HEK293 (cell line): ENCODE results near the gene CCDC85A.

Experiments
- CTCF ChIA-PET: fragments of 350-600 bp; formaldehyde crosslinking; extraction: SDS; loops from one replicate; lab custom pipeline; 2021; ENCODE audit warnings: antibody characterized with exemption; lab: Yijun Ruan, JAX
- POLR2A ChIA-PET: fragments of 300-600 bp; formaldehyde crosslinking; extraction: SDS; loops from one replicate; lab custom pipeline; 2020; ENCODE audit warnings: antibody characterized with exemption, inconsistent platforms; lab: Yijun Ruan, JAX
- H3K27ac ChIP-seq: fragments of 200-500 bp; sonication (Bioruptor generic); 2 replicates; pipeline ENCODE4 v1.5.1; 2014; ENCODE audit warnings: low read depth, low read length, control low read depth, inconsistent platforms; ENCODE audit errors: extremely low read depth
- H3K36me3 ChIP-seq, 2 experiments: fragments of 200-500 bp in 1 of 2; sonication (Bioruptor generic) in 1 of 2; 1 replicate in 1 of 2; 2 replicates in 1 of 2; pipeline ENCODE4 v1.5.1; 2014 to 2017; ENCODE audit warnings: inconsistent platforms in 2 of 2, low read length in 2 of 2; ENCODE audit not compliant: control insufficient read depth in 2 of 2, insufficient read depth in 1 of 2
- H3K4me1 ChIP-seq: fragments of 200-500 bp; sonication (Bioruptor generic); 2 replicates; pipeline ENCODE4 v1.5.1; 2014; ENCODE audit warnings: mild to moderate bottlenecking, low read length, inconsistent platforms; ENCODE audit not compliant: control insufficient read depth, insufficient read depth
- H3K4me3 ChIP-seq: 2 replicates; pipeline ENCODE4 v1.5.1; 2011; ENCODE audit warnings: low read depth, mild to moderate bottlenecking, control low read depth, low read length, moderate library complexity
- H3K9me3 ChIP-seq: fragments of 200-500 bp; sonication (Bioruptor generic); 2 replicates; pipeline ENCODE4 v1.5.1; 2014; ENCODE audit warnings: low read depth, low read length, inconsistent platforms; ENCODE audit not compliant: control insufficient read depth, insufficient read depth
- KLF16 ChIP-seq: fragments of 450-650 bp; formaldehyde crosslinking; IDR thresholded peaks from 2 replicates; pipeline ENCODE4 v1.5.1; 2017; ENCODE audit warnings: missing biosample characterization, missing genetic modification characterization
- KLF8 ChIP-seq: fragments of 450-650 bp; formaldehyde crosslinking; IDR thresholded peaks from 2 replicates; pipeline ENCODE4 v1.5.1; 2016; ENCODE audit warnings: missing biosample characterization, missing genetic modification characterization
- OSR2 ChIP-seq: fragments of 450-650 bp; formaldehyde crosslinking; IDR thresholded peaks from 2 replicates; pipeline ENCODE4 v1.5.1; 2016; ENCODE audit warnings: missing biosample characterization, missing genetic modification characterization
- PRDM1 ChIP-seq: fragments of 450-650 bp; formaldehyde crosslinking; IDR thresholded peaks from 2 replicates; pipeline ENCODE4; 2016; ENCODE audit warnings: missing biosample characterization, missing genetic modification characterization
- WT1 ChIP-seq: fragments of 450-650 bp; formaldehyde crosslinking; IDR thresholded peaks from 2 replicates; pipeline ENCODE4 v1.5.1; 2016; ENCODE audit warnings: missing biosample characterization, missing genetic modification characterization
- ZBTB21 ChIP-seq: fragments of 450-650 bp; formaldehyde crosslinking; IDR thresholded peaks from 2 replicates; pipeline ENCODE4 v1.5.1; 2017; ENCODE audit warnings: missing biosample characterization, missing genetic modification characterization
- ZEB2 ChIP-seq: fragments of 450-650 bp; formaldehyde crosslinking; IDR thresholded peaks from 2 replicates; pipeline ENCODE4 v1.5.1; 2016; ENCODE audit warnings: missing biosample characterization, missing genetic modification characterization
- ZFHX2 ChIP-seq: fragments of 450-650 bp; formaldehyde crosslinking; conservative IDR thresholded peaks from 2 replicates; pipeline ENCODE4 v1.5.1; 2016; ENCODE audit warnings: missing biosample characterization, missing genetic modification characterization
- ZFP69B ChIP-seq: fragments of 450-650 bp; formaldehyde crosslinking; IDR thresholded peaks from 2 replicates; pipeline ENCODE4 v1.5.1; 2016; ENCODE audit warnings: missing biosample characterization, missing genetic modification characterization
- ZNF121 ChIP-seq: fragments of 450-650 bp; formaldehyde crosslinking; IDR thresholded peaks from 2 replicates; pipeline ENCODE4 v1.5.1; 2016; ENCODE audit warnings: missing biosample characterization, missing genetic modification characterization
- ZNF132 ChIP-seq: fragments of 450-650 bp; formaldehyde crosslinking; IDR thresholded peaks from 2 replicates; pipeline ENCODE4 v1.5.1; 2017; ENCODE audit warnings: missing biosample characterization, missing genetic modification characterization, borderline replicate concordance
- ZNF140 ChIP-seq: fragments of 450-650 bp; formaldehyde crosslinking; IDR thresholded peaks from 2 replicates; pipeline ENCODE4 v1.5.1; 2016; ENCODE audit warnings: missing biosample characterization, missing genetic modification characterization
- ZNF175 ChIP-seq: fragments of 450-650 bp; formaldehyde crosslinking; IDR thresholded peaks from 2 replicates; pipeline ENCODE4 v1.5.1; 2016; ENCODE audit warnings: missing biosample characterization, missing genetic modification characterization
- ZNF311 ChIP-seq: fragments of 450-650 bp; formaldehyde crosslinking; IDR thresholded peaks from 2 replicates; pipeline ENCODE4 v1.5.1; 2017; ENCODE audit warnings: missing biosample characterization, missing genetic modification characterization, borderline replicate concordance
- ZNF324 ChIP-seq: fragments of 450-650 bp; formaldehyde crosslinking; IDR thresholded peaks from 2 replicates; pipeline ENCODE4 v1.5.1; 2016; ENCODE audit warnings: missing biosample characterization, missing genetic modification characterization
- ZNF335 ChIP-seq: fragments of 450-650 bp; formaldehyde crosslinking; conservative IDR thresholded peaks from 2 replicates; pipeline ENCODE4 v1.5.1; 2016; ENCODE audit warnings: missing biosample characterization, missing genetic modification characterization
- ZNF366 ChIP-seq: fragments of 450-650 bp; formaldehyde crosslinking; conservative IDR thresholded peaks from 2 replicates; pipeline ENCODE4 v1.5.1; 2016; ENCODE audit warnings: missing biosample characterization, missing genetic modification characterization
- ZNF558 ChIP-seq: fragments of 450-650 bp; formaldehyde crosslinking; IDR thresholded peaks from 2 replicates; pipeline ENCODE4 v1.5.1; 2016; ENCODE audit warnings: missing biosample characterization, missing genetic modification characterization
- ZNF600 ChIP-seq: fragments of 450-650 bp; formaldehyde crosslinking; IDR thresholded peaks from 2 replicates; pipeline ENCODE4 v1.5.1; 2016; ENCODE audit warnings: missing biosample characterization, missing genetic modification characterization
- ZNF623 ChIP-seq: fragments of 450-650 bp; formaldehyde crosslinking; IDR thresholded peaks from 2 replicates; pipeline ENCODE4 v1.5.1; 2016; ENCODE audit warnings: missing biosample characterization, missing genetic modification characterization
- ZNF658 ChIP-seq: fragments of 450-650 bp; formaldehyde crosslinking; IDR thresholded peaks from 2 replicates; pipeline ENCODE4; 2016; ENCODE audit warnings: missing biosample characterization, missing genetic modification characterization
- ZNF664 ChIP-seq: fragments of 450-650 bp; formaldehyde crosslinking; IDR thresholded peaks from 2 replicates; pipeline ENCODE4 v1.5.1; 2016; ENCODE audit warnings: missing biosample characterization, missing genetic modification characterization
- ZNF747 ChIP-seq: fragments of 450-650 bp; formaldehyde crosslinking; IDR thresholded peaks from 2 replicates; pipeline ENCODE4 v1.5.1; 2016; ENCODE audit warnings: missing biosample characterization, missing genetic modification characterization
- ZNF768 ChIP-seq: fragments of 450-650 bp; formaldehyde crosslinking; IDR thresholded peaks from 2 replicates; pipeline ENCODE4 v1.5.1; 2018; ENCODE audit warnings: missing biosample characterization, mild to moderate bottlenecking, missing genetic modification characterization
- ZNF777 ChIP-seq: fragments of 450-650 bp; formaldehyde crosslinking; IDR thresholded peaks from 2 replicates; pipeline ENCODE4 v1.5.1; 2017; ENCODE audit warnings: missing biosample characterization, missing genetic modification characterization, borderline replicate concordance
- ZNF785 ChIP-seq: fragments of 450-650 bp; formaldehyde crosslinking; IDR thresholded peaks from 2 replicates; pipeline ENCODE4 v1.5.1; 2016; ENCODE audit warnings: missing biosample characterization, missing genetic modification characterization
- ZXDB ChIP-seq: fragments of 450-650 bp; formaldehyde crosslinking; IDR thresholded peaks from 2 replicates; pipeline ENCODE4 v1.5.1; 2016; ENCODE audit warnings: missing biosample characterization, missing genetic modification characterization
- TF ChIP-seq, protein P1 (sequence below): fragments of 450-650 bp; formaldehyde crosslinking; IDR thresholded peaks from 2 replicates; pipeline ENCODE4 v1.5.1; 2016; ENCODE audit warnings: missing biosample characterization, missing genetic modification characterization, borderline replicate concordance
- TF ChIP-seq, protein P2 (sequence below): fragments of 450-650 bp; formaldehyde crosslinking; IDR thresholded peaks from 2 replicates; pipeline ENCODE4 v1.5.1; 2016; ENCODE audit warnings: missing biosample characterization, missing genetic modification characterization
- TF ChIP-seq, protein P3 (sequence below): fragments of 450-650 bp; formaldehyde crosslinking; IDR thresholded peaks from 2 replicates; pipeline ENCODE4 v1.5.1; 2016; ENCODE audit warnings: missing biosample characterization, missing genetic modification characterization
- TF ChIP-seq, protein P4 (sequence below): fragments of 450-650 bp; IDR thresholded peaks from 2 replicates; pipeline ENCODE4 v1.5.1; 2018; ENCODE audit warnings: missing biosample characterization, missing genetic modification characterization

The CCDC85A gene

DNA sequence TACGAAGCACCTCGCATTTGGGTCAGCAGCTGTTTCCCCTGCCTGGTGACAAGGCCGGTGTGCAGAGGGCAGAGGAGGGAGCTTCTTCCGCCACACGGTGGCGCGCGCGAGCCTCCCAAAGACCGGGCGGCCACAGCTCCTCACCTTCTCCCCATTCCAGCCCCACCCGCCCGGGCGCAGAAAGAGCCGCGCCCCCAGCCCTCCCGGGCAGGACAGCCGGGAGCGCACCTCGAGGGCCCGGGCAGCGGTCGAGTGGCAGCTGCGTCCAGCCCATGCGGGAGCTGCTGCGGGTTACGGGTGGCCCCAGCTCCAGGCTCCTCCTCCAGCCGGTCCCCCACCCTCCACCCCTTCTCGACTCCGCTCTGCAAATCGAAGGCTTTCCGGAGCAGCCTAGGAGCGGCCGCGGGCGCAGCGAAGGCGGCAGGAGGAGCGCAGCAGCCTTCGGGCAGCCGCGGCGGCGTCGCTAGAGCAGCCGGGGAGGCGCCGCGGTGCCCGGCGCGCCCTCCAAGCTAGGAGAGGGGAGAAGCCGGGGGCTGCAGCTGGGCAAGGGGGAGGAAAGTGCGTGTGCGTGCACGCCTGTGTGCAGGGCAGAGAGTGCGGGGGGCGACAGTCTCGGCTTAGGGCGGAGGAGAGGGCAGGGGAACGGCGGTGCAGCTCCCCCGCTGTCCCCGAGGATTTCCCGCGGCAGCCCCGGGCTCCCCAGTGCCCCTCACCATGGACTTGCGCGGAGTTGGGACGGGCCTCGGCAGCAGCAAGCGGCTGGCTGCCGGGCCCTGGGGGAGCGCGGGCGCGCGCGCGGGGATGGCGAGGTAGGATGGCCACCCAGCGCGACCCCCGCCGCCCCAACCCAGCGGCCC lies at the start of gene CCDC85A:
Gene CCDC85A (plus strand): TSS at position 348 of the 857 bp plus-strand sequence. CDS start 635 bp downstream, outside the sequence.
- no peaks in the 10 kb centered on the region for H3K36me3 ChIP-seq
- CTCF ChIA-PET, result interaction anchor here (0.6 to 1.8 kb wide), 32 partner anchors 8 to 1477 kb away, joined by 3 to 17 read pairs (median 3); no protein-coding TSS in a partner anchor
- H3K9me3 ChIP-seq, result no peaks in the 10 kb centered on the region
- peak within 1 kb of the TSS; percentile 46; the same call in 1 of the 2 replicates for H3K27ac ChIP-seq
- POLR2A ChIA-PET, result interaction anchor here (1.1 kb wide), 1 partner anchor 17 kb away, joined by 3 read pairs; no protein-coding TSS in a partner anchor
- H3K4me1 ChIP-seq, result no peaks in the 10 kb centered on the region
- peak within 1 kb of the TSS; percentile 57 for H3K4me3 ChIP-seq
- peak; percentile 64 for TF ChIP-seq ZNF366 (tag by site-specific recombination)
- TF ChIP-seq ZFP69B (tag by site-specific recombination), result no peak
- TF ChIP-seq ZNF335 (tag by site-specific recombination), result peak; percentile 36; the same call in 1 of the 2 replicates
- peak; percentile 56 for TF ChIP-seq KLF16 (tag by site-specific recombination)
- TF ChIP-seq, protein P1, sequence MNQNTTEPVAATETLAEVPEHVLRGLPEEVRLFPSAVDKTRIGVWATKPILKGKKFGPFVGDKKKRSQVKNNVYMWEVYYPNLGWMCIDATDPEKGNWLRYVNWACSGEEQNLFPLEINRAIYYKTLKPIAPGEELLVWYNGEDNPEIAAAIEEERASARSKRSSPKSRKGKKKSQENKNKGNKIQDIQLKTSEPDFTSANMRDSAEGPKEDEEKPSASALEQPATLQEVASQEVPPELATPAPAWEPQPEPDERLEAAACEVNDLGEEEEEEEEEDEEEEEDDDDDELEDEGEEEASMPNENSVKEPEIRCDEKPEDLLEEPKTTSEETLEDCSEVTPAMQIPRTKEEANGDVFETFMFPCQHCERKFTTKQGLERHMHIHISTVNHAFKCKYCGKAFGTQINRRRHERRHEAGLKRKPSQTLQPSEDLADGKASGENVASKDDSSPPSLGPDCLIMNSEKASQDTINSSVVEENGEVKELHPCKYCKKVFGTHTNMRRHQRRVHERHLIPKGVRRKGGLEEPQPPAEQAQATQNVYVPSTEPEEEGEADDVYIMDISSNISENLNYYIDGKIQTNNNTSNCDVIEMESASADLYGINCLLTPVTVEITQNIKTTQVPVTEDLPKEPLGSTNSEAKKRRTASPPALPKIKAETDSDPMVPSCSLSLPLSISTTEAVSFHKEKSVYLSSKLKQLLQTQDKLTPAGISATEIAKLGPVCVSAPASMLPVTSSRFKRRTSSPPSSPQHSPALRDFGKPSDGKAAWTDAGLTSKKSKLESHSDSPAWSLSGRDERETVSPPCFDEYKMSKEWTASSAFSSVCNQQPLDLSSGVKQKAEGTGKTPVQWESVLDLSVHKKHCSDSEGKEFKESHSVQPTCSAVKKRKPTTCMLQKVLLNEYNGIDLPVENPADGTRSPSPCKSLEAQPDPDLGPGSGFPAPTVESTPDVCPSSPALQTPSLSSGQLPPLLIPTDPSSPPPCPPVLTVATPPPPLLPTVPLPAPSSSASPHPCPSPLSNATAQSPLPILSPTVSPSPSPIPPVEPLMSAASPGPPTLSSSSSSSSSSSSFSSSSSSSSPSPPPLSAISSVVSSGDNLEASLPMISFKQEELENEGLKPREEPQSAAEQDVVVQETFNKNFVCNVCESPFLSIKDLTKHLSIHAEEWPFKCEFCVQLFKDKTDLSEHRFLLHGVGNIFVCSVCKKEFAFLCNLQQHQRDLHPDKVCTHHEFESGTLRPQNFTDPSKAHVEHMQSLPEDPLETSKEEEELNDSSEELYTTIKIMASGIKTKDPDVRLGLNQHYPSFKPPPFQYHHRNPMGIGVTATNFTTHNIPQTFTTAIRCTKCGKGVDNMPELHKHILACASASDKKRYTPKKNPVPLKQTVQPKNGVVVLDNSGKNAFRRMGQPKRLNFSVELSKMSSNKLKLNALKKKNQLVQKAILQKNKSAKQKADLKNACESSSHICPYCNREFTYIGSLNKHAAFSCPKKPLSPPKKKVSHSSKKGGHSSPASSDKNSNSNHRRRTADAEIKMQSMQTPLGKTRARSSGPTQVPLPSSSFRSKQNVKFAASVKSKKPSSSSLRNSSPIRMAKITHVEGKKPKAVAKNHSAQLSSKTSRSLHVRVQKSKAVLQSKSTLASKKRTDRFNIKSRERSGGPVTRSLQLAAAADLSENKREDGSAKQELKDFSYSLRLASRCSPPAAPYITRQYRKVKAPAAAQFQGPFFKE (tag by site-specific recombination), result no peak
- TF ChIP-seq ZNF324 (tag by site-specific recombination), result no peak
- no peak for TF ChIP-seq ZNF558 (tag by site-specific recombination)
- TF ChIP-seq OSR2, result no peak
- TF ChIP-seq ZNF777 (tag by site-specific recombination), result peak; percentile 47; the same call in 1 of the 2 replicates
- no peak for TF ChIP-seq ZFHX2 (tag by site-specific recombination)
- TF ChIP-seq ZNF132 (tag by site-specific recombination), result no peak
- no peak for TF ChIP-seq ZNF140 (tag by site-specific recombination)
- TF ChIP-seq, protein P2, sequence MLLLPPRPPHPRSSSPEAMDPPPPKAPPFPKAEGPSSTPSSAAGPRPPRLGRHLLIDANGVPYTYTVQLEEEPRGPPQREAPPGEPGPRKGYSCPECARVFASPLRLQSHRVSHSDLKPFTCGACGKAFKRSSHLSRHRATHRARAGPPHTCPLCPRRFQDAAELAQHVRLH (tag by site-specific recombination), result no peak
- TF ChIP-seq ZNF175, result no peak
- no peak for TF ChIP-seq ZNF785
- TF ChIP-seq ZNF311 (tag by site-specific recombination), result no peak
- TF ChIP-seq KLF8, result peak; percentile 44; the same call in 1 of the 2 replicates
- TF ChIP-seq ZNF664, result no peak
- no peak for TF ChIP-seq ZNF658 (tag by site-specific recombination)
- no peak for TF ChIP-seq WT1 (tag by site-specific recombination)
- TF ChIP-seq ZNF600 (tag by site-specific recombination), result peak; percentile 47; the same call in 1 of the 2 replicates
- TF ChIP-seq ZNF747 (tag by site-specific recombination), result no peak
- peak; percentile 50; the same call in 1 of the 2 replicates for TF ChIP-seq ZEB2 (tag by site-specific recombination)
- no peak for TF ChIP-seq ZNF768 (tag by site-specific recombination)
- TF ChIP-seq ZNF623 (tag by site-specific recombination), result no peak
- TF ChIP-seq ZXDB (tag by site-specific recombination), result no peak
- TF ChIP-seq, protein P3, sequence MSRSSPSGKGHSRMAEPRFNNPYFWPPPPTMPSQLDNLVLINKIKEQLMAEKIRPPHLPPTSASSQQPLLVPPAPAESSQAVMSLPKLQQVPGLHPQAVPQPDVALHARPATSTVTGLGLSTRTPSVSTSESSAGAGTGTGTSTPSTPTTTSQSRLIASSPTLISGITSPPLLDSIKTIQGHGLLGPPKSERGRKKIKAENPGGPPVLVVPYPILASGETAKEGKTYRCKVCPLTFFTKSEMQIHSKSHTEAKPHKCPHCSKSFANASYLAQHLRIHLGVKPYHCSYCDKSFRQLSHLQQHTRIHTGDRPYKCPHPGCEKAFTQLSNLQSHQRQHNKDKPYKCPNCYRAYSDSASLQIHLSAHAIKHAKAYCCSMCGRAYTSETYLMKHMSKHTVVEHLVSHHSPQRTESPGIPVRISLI (tag by site-specific recombination), result no peak
- TF ChIP-seq PRDM1 (tag by site-specific recombination), result no peak
- no peak for TF ChIP-seq ZNF121 (tag by site-specific recombination)
- no peak for TF ChIP-seq ZBTB21
- TF ChIP-seq, protein P4, sequence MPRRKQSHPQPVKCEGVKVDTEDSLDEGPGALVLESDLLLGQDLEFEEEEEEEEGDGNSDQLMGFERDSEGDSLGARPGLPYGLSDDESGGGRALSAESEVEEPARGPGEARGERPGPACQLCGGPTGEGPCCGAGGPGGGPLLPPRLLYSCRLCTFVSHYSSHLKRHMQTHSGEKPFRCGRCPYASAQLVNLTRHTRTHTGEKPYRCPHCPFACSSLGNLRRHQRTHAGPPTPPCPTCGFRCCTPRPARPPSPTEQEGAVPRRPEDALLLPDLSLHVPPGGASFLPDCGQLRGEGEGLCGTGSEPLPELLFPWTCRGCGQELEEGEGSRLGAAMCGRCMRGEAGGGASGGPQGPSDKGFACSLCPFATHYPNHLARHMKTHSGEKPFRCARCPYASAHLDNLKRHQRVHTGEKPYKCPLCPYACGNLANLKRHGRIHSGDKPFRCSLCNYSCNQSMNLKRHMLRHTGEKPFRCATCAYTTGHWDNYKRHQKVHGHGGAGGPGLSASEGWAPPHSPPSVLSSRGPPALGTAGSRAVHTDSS (tag by site-specific recombination), result no peak
